ENCODE measurements around the gene ADGRL3. TPM values are rescaled to one million over a fixed set of nuclear protein-coding genes. Genes with fewer than 3 reads are reported as not detected.

The ADGRL3 gene
- total and polyA plus RNA-seq, 9 donors: 0.88 to 9.5 (median 2.5) TPM

GRCh38 chr4:61514991-61515390 is 314.9 kb downstream of the ADGRL3 start:
- no peak for TF ChIP-seq POLR2A (IDR thresholded peaks at IDR 0.05)
- TF ChIP-seq EP300 (IDR thresholded peaks at IDR 0.05): no peak
- TF ChIP-seq CTCF (IDR thresholded peaks at IDR 0.05): no peak
- WGBS, 3 donors: 35 to 50% (median 36%) methylated on average over 2 of the region's 2 CpGs
- no peaks in the 10 kb centered on the region for H3K4me1 ChIP-seq (ENCODE audit: insufficient read depth)
- no peak for DNase-seq
- H3K27me3 ChIP-seq: no peaks in the 10 kb centered on the region
- no peaks in the 10 kb centered on the region for H3K9me3 ChIP-seq
- no peak overlapping the region for H3K27ac ChIP-seq
- intact Hi-C loops (cut with DNase I): no loop called here
- H3K36me3 ChIP-seq: no peaks in the 10 kb centered on the region
- no peak overlapping the region for H3K4me3 ChIP-seq

- intact Hi-C loops (cut with DNase I): no loop called here
- no peak for DNase-seq
- Histone ChIP-seq H3K27me3 (no peaks in the 10 kb centered on the region), H3K27ac (no peak overlapping the region), H3K36me3 (no peaks in the 10 kb centered on the region), H3K9me3 (no peaks in the 10 kb centered on the region), H3K4me1 (ENCODE audit: insufficient read depth) (no peaks in the 10 kb centered on the region), H3K4me3 (no peak overlapping the region)
- 65 to 74% (median 72%) methylated on average over 20 of the region's 20 CpGs for WGBS, 3 donors
- TF ChIP-seq CTCF (IDR thresholded peaks at IDR 0.05): no peak
- no peak for TF ChIP-seq POLR2A (IDR thresholded peaks at IDR 0.05)
- TF ChIP-seq EP300 (IDR thresholded peaks at IDR 0.05): no peak
Observed at GRCh38 chr4:61517144-61517543, 317.0 kb downstream of the ADGRL3 start.

GRCh38 chr4:61520166-61520565 is 320.0 kb downstream of the ADGRL3 start:
- intact Hi-C loops (cut with DNase I): no loop called here
- H3K36me3 ChIP-seq: no peaks in the 10 kb centered on the region
- no peaks in the 10 kb centered on the region for H3K9me3 ChIP-seq
- no peak overlapping the region for H3K4me3 ChIP-seq
- H3K4me1 ChIP-seq (ENCODE audit: insufficient read depth): no peaks in the 10 kb centered on the region
- no peak for DNase-seq
- TF ChIP-seq EP300 (IDR thresholded peaks at IDR 0.05): no peak
- TF ChIP-seq POLR2A (IDR thresholded peaks at IDR 0.05): no peak
- TF ChIP-seq CTCF (IDR thresholded peaks at IDR 0.05): no peak
- no peaks in the 10 kb centered on the region for H3K27me3 ChIP-seq
- no peak overlapping the region for H3K27ac ChIP-seq

- 86 to 94% (median 89%) methylated on average over 1 of the region's 1 CpG for WGBS, 3 donors
- no peak for DNase-seq
- no peaks in the 10 kb centered on the region for H3K27me3 ChIP-seq
- H3K9me3 ChIP-seq: no peaks in the 10 kb centered on the region
- TF ChIP-seq CTCF (IDR thresholded peaks at IDR 0.05) (no peak), POLR2A (IDR thresholded peaks at IDR 0.05) (no peak), EP300 (IDR thresholded peaks at IDR 0.05) (no peak)
- intact Hi-C loops (cut with DNase I): no loop called here
- no peak overlapping the region for H3K27ac ChIP-seq
- H3K36me3 ChIP-seq: no peaks in the 10 kb centered on the region
- no peak overlapping the region for H3K4me3 ChIP-seq
- no peaks in the 10 kb centered on the region for H3K4me1 ChIP-seq (ENCODE audit: insufficient read depth)
Observed at GRCh38 chr4:61520681-61521160, 320.6 kb downstream of the ADGRL3 start.
